ENCODE results near the gene UBE2E1.

The UBE2E1 gene

GRCh38 chr3:23805633-23806533, at the start of gene UBE2E1:
UBE2E1 (plus strand) TSS chr3:23805955; CDS start chr3:23807270, 1,315 bp downstream.
- Histone ChIP-seq H3K36me3 (ENCODE audit: control insufficient read depth in 5 of 5, insufficient read depth in 5 of 5, low read length in 5 of 5) (no peaks in the 10 kb centered on the region), H3K9ac (ENCODE audit: low read length in 5 of 5) (peak within 1 kb of the TSS in 4 of 5 donors; percentile 71 to 87 (median 80)), H3K9me3 (ENCODE audit: control insufficient read depth in 5 of 5, low read length in 5 of 5) (no peaks in the 10 kb centered on the region), H3K27me3 (ENCODE audit: control insufficient read depth in 5 of 5, insufficient read depth in 4 of 5, low read length in 5 of 5) (no peaks in the 10 kb centered on the region), H3K27ac (ENCODE audit: low read depth, low read length) (peak within 1 kb of the TSS; percentile 82), H3K4me1 (ENCODE audit: control insufficient read depth in 5 of 5, insufficient read depth in 5 of 5, low read length in 5 of 5) (peaks cover 0 to 35% (median 29%) of the 10 kb centered on the region in 5 donors), H3K4me3 (ENCODE audit: low read depth in 1 of 5, low read length in 5 of 5) (peak within 1 kb of the TSS; percentile 68 to 87 (median 77))

GRCh38 chr3:23756206-23756840, 49.4 kb upstream of the UBE2E1 start:
- Histone ChIP-seq H3K27ac (ENCODE audit: low read depth, low read length) (no peak overlapping the region), H3K4me1 (ENCODE audit: control insufficient read depth in 5 of 5, insufficient read depth in 5 of 5, low read length in 5 of 5) (peaks cover 0 to 9% (median 5%) of the 10 kb centered on the region in 5 donors), H3K9ac (ENCODE audit: low read length in 5 of 5) (no peak overlapping the region), H3K4me3 (ENCODE audit: low read depth in 1 of 5, low read length in 5 of 5) (no peak overlapping the region), H3K27me3 (ENCODE audit: control insufficient read depth in 5 of 5, insufficient read depth in 4 of 5, low read length in 5 of 5) (no peaks in the 10 kb centered on the region), H3K9me3 (ENCODE audit: control insufficient read depth in 5 of 5, low read length in 5 of 5) (no peaks in the 10 kb centered on the region), H3K36me3 (ENCODE audit: control insufficient read depth in 5 of 5, insufficient read depth in 5 of 5, low read length in 5 of 5) (no peaks in the 10 kb centered on the region)

GRCh38 chr3:23758253-23758838, 47.4 kb upstream of the UBE2E1 start:
- Histone ChIP-seq H3K9ac (ENCODE audit: low read length in 5 of 5) (no peak overlapping the region), H3K9me3 (ENCODE audit: control insufficient read depth in 5 of 5, low read length in 5 of 5) (no peaks in the 10 kb centered on the region), H3K4me3 (ENCODE audit: low read depth in 1 of 5, low read length in 5 of 5) (no peak overlapping the region), H3K27me3 (ENCODE audit: control insufficient read depth in 5 of 5, insufficient read depth in 4 of 5, low read length in 5 of 5) (no peaks in the 10 kb centered on the region), H3K36me3 (ENCODE audit: control insufficient read depth in 5 of 5, insufficient read depth in 5 of 5, low read length in 5 of 5) (no peaks in the 10 kb centered on the region), H3K27ac (ENCODE audit: low read depth, low read length) (no peak overlapping the region), H3K4me1 (ENCODE audit: control insufficient read depth in 5 of 5, insufficient read depth in 5 of 5, low read length in 5 of 5) (peaks cover 0 to 9% (median 5%) of the 10 kb centered on the region in 5 donors)

DNA sequence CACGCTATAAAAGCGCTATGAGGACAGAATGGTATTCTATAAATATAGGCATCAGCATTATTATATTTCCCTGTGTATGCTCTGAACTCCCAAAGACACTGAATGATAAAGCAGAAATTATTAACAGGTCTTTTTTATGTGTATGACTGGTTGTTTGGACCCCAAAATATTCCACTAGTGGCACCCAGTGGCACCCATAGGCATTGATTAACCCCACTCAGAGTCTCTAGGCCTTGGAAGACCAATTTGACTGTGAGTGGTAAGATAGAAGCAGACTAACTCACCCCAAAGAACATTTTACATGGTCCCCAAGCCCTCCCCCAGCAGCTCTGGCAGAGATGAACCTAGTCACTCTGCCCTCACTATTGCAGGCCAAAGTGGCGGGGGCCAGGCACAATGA, 45.4 kb upstream of the UBE2E1 start:
- Histone ChIP-seq H3K4me1 (ENCODE audit: control insufficient read depth in 5 of 5, insufficient read depth in 5 of 5, low read length in 5 of 5) (peaks cover 0 to 10% (median 6%) of the 10 kb centered on the region in 5 donors), H3K27me3 (ENCODE audit: control insufficient read depth in 5 of 5, insufficient read depth in 4 of 5, low read length in 5 of 5) (no peaks in the 10 kb centered on the region), H3K9me3 (ENCODE audit: control insufficient read depth in 5 of 5, low read length in 5 of 5) (no peaks in the 10 kb centered on the region), H3K27ac (ENCODE audit: low read depth, low read length) (no peak overlapping the region), H3K4me3 (ENCODE audit: low read depth in 1 of 5, low read length in 5 of 5) (no peak overlapping the region), H3K36me3 (ENCODE audit: control insufficient read depth in 5 of 5, insufficient read depth in 5 of 5, low read length in 5 of 5) (no peaks in the 10 kb centered on the region), H3K9ac (ENCODE audit: low read length in 5 of 5) (no peak overlapping the region)

DNA sequence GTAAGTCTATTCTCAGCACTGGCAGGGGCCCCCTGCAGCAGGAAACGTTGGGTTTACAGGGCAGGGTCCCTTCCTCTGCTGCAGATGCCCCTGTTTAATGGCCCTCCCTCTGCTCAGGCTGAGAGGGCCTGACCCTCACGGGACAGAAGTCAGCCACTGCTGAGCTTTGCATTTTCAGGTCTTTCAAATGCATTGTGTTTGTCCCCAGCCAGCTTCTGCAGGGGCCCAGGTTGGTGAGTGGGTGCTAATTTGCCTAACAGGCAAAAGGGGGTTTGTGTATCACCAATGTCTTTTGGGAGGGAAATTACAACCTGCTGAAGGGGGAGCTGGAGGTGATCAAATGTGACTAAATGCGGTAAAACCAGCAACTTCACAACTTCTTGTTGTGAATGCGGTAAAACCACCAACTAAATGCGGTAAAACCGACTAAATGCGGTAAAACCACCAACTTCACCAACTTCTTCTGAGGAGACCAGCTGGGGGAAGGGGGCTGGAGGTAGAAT, 44.8 kb upstream of the UBE2E1 start:
- no peak overlapping the region for H3K27ac ChIP-seq (ENCODE audit: low read depth, low read length)
- no peaks in the 10 kb centered on the region for H3K9me3 ChIP-seq (ENCODE audit: control insufficient read depth in 5 of 5, low read length in 5 of 5)
- peaks cover 0 to 10% (median 6%) of the 10 kb centered on the region in 5 donors for H3K4me1 ChIP-seq (ENCODE audit: control insufficient read depth in 5 of 5, insufficient read depth in 5 of 5, low read length in 5 of 5)
- no peak overlapping the region for H3K9ac ChIP-seq (ENCODE audit: low read length in 5 of 5)
- no peak overlapping the region for H3K4me3 ChIP-seq (ENCODE audit: low read depth in 1 of 5, low read length in 5 of 5)
- H3K27me3 ChIP-seq (ENCODE audit: control insufficient read depth in 5 of 5, insufficient read depth in 4 of 5, low read length in 5 of 5) = no peaks in the 10 kb centered on the region
- H3K36me3 ChIP-seq (ENCODE audit: control insufficient read depth in 5 of 5, insufficient read depth in 5 of 5, low read length in 5 of 5) = no peaks in the 10 kb centered on the region

DNA sequence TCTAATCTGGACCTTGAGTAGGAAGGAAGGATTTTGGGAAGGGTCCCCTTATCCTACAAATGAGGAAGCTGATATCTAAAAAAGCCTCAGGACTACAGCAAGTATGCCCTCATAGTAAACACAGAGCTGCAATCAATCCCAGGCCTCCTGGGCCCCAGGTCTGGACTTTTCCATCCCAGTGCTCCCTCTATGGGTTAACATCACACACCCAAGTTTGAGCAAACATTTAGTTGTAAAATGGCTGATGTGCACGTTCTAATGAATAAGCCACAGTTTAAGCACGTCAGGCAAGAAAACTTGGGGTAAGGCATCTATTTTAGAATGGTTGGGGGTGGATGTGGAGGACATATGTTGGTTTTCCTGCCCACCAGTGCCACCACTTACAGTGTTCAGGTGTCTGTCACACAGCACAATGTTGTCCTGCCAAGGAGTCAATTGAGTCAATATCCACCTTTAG, 44.3 kb upstream of the UBE2E1 start:
- Histone ChIP-seq H3K4me1 (ENCODE audit: control insufficient read depth in 5 of 5, insufficient read depth in 5 of 5, low read length in 5 of 5) (peaks cover 0 to 10% (median 6%) of the 10 kb centered on the region in 5 donors), H3K9me3 (ENCODE audit: control insufficient read depth in 5 of 5, low read length in 5 of 5) (no peaks in the 10 kb centered on the region), H3K4me3 (ENCODE audit: low read depth in 1 of 5, low read length in 5 of 5) (no peak overlapping the region), H3K27ac (ENCODE audit: low read depth, low read length) (no peak overlapping the region), H3K27me3 (ENCODE audit: control insufficient read depth in 5 of 5, insufficient read depth in 4 of 5, low read length in 5 of 5) (no peaks in the 10 kb centered on the region), H3K9ac (ENCODE audit: low read length in 5 of 5) (no peak overlapping the region), H3K36me3 (ENCODE audit: control insufficient read depth in 5 of 5, insufficient read depth in 5 of 5, low read length in 5 of 5) (no peaks in the 10 kb centered on the region)

GRCh38 chr3:23762214-23762613, 43.5 kb upstream of the UBE2E1 start:
- H3K9me3 ChIP-seq (ENCODE audit: control insufficient read depth in 5 of 5, low read length in 5 of 5) = no peaks in the 10 kb centered on the region
- no peaks in the 10 kb centered on the region for H3K36me3 ChIP-seq (ENCODE audit: control insufficient read depth in 5 of 5, insufficient read depth in 5 of 5, low read length in 5 of 5)
- H3K4me1 ChIP-seq (ENCODE audit: control insufficient read depth in 5 of 5, insufficient read depth in 5 of 5, low read length in 5 of 5) = peaks cover 0 to 10% (median 6%) of the 10 kb centered on the region in 5 donors
- H3K4me3 ChIP-seq (ENCODE audit: low read depth in 1 of 5, low read length in 5 of 5) = no peak overlapping the region
- no peak overlapping the region for H3K9ac ChIP-seq (ENCODE audit: low read length in 5 of 5)
- no peaks in the 10 kb centered on the region for H3K27me3 ChIP-seq (ENCODE audit: control insufficient read depth in 5 of 5, insufficient read depth in 4 of 5, low read length in 5 of 5)
- H3K27ac ChIP-seq (ENCODE audit: low read depth, low read length) = no peak overlapping the region

- peak overlapping the region; percentile 2 to 71 (median 54) for H3K4me3 ChIP-seq (ENCODE audit: low read depth in 1 of 5, low read length in 5 of 5)
- no peaks in the 10 kb centered on the region for H3K27me3 ChIP-seq (ENCODE audit: control insufficient read depth in 5 of 5, insufficient read depth in 4 of 5, low read length in 5 of 5)
- H3K9me3 ChIP-seq (ENCODE audit: control insufficient read depth in 5 of 5, low read length in 5 of 5) = no peaks in the 10 kb centered on the region
- no peak overlapping the region for H3K27ac ChIP-seq (ENCODE audit: low read depth, low read length)
- H3K9ac ChIP-seq (ENCODE audit: low read length in 5 of 5) = peak overlapping the region in 2 of 5 donors; percentile 23 to 47
- H3K36me3 ChIP-seq (ENCODE audit: control insufficient read depth in 5 of 5, insufficient read depth in 5 of 5, low read length in 5 of 5) = no peaks in the 10 kb centered on the region
- H3K4me1 ChIP-seq (ENCODE audit: control insufficient read depth in 5 of 5, insufficient read depth in 5 of 5, low read length in 5 of 5) = peaks cover 0 to 10% (median 6%) of the 10 kb centered on the region in 5 donors
Observed at GRCh38 chr3:23762759-23763477, 42.8 kb upstream of the UBE2E1 start.

GRCh38 chr3:23764407-23764806, 41.3 kb upstream of the UBE2E1 start:
- no peaks in the 10 kb centered on the region for H3K9me3 ChIP-seq (ENCODE audit: control insufficient read depth in 5 of 5, low read length in 5 of 5)
- no peak overlapping the region for H3K9ac ChIP-seq (ENCODE audit: low read length in 5 of 5)
- no peaks in the 10 kb centered on the region for H3K27me3 ChIP-seq (ENCODE audit: control insufficient read depth in 5 of 5, insufficient read depth in 4 of 5, low read length in 5 of 5)
- H3K27ac ChIP-seq (ENCODE audit: low read depth, low read length) = no peak overlapping the region
- peaks cover 0 to 10% (median 6%) of the 10 kb centered on the region in 5 donors for H3K4me1 ChIP-seq (ENCODE audit: control insufficient read depth in 5 of 5, insufficient read depth in 5 of 5, low read length in 5 of 5)
- no peaks in the 10 kb centered on the region for H3K36me3 ChIP-seq (ENCODE audit: control insufficient read depth in 5 of 5, insufficient read depth in 5 of 5, low read length in 5 of 5)
- H3K4me3 ChIP-seq (ENCODE audit: low read depth in 1 of 5, low read length in 5 of 5) = no peak overlapping the region
